Dedifferentiated amniotic fluid mesenchymal stem cell (primary cell): ENCODE measurements around the gene PPP6R1.
A peak's percentile ranks its signal among the peaks of the same experiment; 100 is the strongest.
"Not testable (repeated sequence)": the region's sequence is repeated elsewhere in the genome, so short reads cannot be mapped to it uniquely, and the experiment has no call there.

Experiments
- DNase-seq: peaks from one replicate; pipeline ENCODE4 v3.0.0-alpha.2; 2016; ENCODE audit errors: extremely low spot score

PPP6R1 gene

GRCh38 chr19:55223291-55224037 is 35.4 kb downstream of the PPP6R1 start:
- no peak for DNase-seq

DNA sequence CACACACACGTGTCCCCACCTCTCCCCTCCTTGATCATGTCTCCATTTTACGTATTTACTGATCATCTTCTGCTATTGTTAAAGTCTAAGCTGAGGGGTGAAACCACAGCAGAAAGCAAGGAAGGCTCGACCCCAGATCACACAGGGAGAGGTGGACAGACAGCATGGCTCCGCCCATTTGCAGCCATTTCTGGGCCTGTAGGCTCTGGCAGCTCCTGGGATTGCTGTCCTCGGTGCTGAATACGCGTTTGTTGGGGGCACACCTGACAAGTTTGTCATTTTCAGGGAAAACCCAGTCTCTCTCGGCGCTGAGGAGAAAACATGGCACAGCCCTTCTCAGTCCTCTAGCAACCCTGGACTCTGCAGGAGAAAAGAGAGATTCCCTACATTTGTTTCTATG is 38.3 kb downstream of the PPP6R1 start:
- DNase-seq = no peak

- peak; percentile 89 for DNase-seq
Observed at GRCh38 chr19:55216461-55217198, 42.2 kb downstream of the PPP6R1 start.

GRCh38 chr19:55213547-55213946 is 45.3 kb downstream of the PPP6R1 start:
- DNase-seq = no peak

GRCh38 chr19:55212447-55212846 is 46.4 kb downstream of the PPP6R1 start:
- no peak for DNase-seq

- peak; percentile 69 for DNase-seq
Observed at GRCh38 chr19:55209693-55210472, 48.9 kb downstream of the PPP6R1 start.

- no peak for DNase-seq
Observed at GRCh38 chr19:55208880-55209692, 49.7 kb downstream of the PPP6R1 start, which contains the start of gene PTPRH. Gene PTPRH, minus strand, starts transcription at chr19:55209501. Its CDS starts 68 bp downstream, at chr19:55209433.

GRCh38 chr19:55206664-55207500 is 51.9 kb downstream of the PPP6R1 start:
- DNase-seq = peak; percentile 73

DNA sequence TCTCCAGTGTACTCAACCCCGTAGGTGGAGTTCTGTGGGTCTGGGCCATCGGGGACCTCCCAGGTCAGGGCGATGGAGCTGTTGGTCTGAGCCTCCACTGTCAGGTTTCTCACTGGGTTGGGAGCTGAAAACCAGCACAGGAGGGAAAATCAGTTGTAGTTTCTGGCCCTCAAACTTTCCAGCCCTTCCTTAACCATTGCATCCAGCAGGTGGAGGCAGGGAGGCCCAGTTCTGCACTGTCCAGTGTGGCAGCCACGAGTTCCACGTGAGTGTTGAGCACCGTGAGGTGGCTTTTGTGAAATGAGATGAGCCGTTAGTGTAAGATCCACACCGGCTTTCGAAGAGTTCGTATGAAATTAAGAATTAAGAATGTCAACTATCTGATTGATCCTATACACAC is 56.6 kb downstream of the PPP6R1 start:
- DNase-seq = not testable (repeated sequence)

DNA sequence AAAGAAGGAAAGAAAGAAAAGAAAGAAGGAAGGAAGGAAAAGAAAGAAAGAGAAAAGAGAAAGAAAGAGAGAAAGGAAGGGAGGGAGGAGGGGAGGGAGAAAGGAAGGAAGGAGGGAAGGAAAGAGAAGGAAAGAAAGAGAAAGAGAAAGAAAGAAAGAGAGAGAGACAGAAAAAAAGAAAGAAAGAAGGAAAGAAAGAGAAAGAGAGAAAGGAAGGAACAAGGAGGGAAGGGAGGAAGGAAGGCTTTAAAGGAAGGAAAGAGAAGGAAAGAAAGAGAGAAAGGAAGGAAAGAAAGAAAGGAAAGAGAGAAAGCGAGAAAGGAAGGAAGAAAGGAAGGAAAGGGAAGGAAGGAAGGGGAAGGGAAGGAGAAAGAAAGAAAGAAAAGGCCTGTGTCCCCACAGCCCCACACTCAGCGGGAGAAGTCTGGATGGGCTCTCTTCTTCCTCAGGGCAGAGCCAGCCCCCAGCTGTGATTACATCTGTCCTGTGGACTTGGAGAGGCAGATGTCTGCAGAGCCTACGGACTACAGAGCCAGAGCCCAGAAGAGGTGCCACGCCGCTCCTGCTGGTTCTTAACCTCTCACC is 59.1 kb downstream of the PPP6R1 start:
- DNase-seq = no peak

DNA sequence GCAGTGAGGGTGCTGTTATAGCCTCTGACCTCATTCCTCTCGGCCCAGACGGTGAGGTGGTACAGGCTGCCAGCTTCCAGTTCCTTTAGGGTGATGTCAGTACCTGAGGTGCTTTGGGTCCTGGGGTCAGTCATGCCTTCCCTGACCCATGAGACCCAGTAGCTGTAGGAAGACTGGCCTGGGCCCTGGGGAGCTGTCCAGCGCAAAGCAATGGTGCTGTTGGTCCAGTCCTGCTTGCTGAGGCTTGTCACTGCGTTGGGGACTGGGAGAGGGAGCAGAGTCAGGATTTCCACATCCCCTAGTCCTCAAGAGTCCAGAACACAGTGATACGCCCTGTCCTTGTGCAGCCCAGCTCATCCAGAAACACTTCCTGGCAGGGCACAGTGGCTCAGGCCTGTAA is 60.2 kb downstream of the PPP6R1 start:
- no peak for DNase-seq

DNA sequence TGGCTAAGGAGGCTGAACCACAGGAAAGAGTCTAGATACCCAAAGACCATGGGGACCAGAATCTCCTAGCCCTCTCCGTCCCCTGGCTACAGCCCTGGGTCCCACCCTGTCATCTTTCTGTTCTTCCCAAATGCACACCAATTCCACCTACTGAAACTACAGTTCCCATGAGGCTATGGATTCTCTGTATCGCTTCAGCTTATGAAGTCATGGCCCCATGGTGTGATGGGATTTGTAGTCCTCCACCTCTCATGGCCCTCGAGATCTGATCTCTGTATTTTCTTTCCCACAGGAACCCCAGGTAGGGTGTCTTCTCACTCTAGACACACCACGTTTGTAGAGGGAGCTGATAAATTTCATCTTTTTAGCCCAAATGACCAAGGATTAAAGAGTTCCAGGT is 61.3 kb downstream of the PPP6R1 start:
- no peak for DNase-seq

DNA sequence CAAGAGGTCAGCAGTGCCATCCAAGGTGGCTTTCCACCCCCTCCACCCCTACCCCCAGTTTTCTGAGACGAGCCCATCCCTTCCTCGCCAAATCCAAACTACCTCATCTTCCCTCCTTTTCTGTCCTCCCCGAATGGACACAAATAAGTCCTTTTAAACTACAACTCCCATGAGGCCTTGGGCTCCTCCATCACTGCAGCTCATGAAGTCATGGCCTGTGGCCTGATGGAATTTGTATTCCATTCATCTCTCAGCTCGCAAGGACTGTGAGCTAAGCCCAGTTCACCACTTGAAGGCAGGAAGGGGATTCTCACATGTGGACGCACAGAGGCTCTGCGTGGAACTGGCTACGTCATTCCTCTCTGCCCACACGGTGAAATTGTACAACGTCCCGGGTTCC is 62.0 kb downstream of the PPP6R1 start:
- DNase-seq = no peak

DNA sequence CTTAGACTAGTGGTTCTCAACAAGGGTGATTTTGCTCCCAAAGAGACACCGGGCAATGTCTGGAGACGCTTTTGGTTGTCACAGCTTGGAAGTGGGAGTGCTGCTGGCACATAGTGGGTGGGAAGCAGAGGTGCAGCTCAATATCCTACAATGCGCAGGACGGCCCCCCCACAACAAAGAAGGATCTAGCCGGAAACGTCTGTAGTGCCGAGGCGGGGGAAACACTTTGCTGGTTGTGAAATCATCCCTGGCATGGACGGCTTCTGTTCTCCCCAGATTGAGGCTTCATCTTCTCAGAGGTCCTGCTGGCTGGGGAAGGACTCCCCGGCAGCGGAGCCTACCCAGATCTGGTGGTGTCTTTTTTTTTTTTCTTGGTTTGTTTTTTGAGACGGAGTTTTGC is 65.3 kb downstream of the PPP6R1 start:
- DNase-seq = no peak

DNA sequence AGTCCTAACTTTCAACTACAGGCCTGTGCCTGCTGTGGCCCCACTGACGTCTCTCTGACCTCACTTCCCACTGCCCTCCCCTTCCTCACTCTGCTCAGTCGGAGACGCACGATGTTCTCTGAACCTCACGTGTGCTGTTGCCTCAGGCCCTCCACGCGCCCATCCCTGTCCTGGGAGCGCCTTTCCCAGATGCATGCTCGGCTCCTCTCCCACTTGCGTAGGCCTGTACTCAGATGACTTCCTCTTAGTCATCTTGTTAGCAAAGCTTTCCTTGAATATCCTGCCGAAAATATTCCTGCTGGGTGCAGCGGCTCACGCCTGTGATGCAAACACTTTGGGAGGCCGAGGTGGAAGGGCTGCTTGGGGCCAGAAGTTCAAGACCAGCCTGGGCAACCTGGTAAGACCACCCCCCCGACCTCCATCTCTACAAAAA is 69.4 kb downstream of the PPP6R1 start:
- no peak for DNase-seq

DNA sequence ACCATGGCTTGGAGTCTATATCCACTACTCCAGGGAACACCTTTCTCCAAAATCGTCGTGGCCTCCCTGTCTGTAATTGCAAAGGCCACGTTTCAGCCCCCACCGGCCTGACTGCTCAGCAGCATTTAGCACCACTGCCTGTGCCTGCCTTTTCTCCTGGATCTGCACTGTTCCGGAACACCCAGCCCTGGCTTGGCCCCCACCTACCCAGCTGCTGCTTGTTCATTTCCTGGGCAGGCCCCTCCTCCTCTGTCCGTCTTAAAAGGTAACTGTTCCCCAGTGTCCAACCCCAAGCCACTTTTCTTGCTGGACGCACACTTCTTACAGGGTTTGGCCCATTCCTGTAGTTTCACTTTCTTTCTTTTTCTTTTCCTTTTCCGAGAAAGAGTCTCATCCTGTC is 70.2 kb downstream of the PPP6R1 start:
- no peak for DNase-seq

DNA sequence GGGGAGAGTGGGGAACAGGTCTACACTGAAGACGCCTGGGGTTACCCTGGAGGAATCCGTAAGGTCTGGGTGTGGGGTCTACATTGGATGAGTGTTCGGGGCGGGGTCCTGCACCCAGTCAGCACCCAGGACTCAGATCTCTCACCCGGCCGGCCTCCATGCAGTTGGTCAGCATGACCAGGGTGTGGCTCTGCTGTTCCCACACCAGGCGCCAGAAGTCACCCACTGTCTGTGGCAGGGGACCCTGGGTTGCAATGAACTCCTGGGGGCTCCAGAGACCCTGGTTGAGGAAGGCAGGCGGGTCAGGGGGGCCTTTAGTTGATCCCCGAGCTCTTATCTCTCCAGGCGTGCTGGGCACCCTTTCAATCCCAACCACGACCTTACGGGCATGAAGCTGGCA is 72.7 kb downstream of the PPP6R1 start:
- no peak for DNase-seq

- no peak for DNase-seq
Observed at GRCh38 chr19:55181740-55182139, 77.1 kb downstream of the PPP6R1 start.
